HG02763 (cell line): ENCODE data around the gene NECAP2.
"Not testable (repeated sequence)": the region's sequence is repeated elsewhere in the genome, so short reads cannot be mapped to it uniquely, and the experiment has no call there.

Source experiments
- ATAC-seq: cut with Tn5 transposase; IDR thresholded peaks from one replicate; pipeline ENCODE4 v1.9.1; 2021; ENCODE audit warnings: mild to moderate bottlenecking, moderate library complexity; ENCODE audit not compliant: unreplicated experiment

The NECAP2 gene

DNA sequence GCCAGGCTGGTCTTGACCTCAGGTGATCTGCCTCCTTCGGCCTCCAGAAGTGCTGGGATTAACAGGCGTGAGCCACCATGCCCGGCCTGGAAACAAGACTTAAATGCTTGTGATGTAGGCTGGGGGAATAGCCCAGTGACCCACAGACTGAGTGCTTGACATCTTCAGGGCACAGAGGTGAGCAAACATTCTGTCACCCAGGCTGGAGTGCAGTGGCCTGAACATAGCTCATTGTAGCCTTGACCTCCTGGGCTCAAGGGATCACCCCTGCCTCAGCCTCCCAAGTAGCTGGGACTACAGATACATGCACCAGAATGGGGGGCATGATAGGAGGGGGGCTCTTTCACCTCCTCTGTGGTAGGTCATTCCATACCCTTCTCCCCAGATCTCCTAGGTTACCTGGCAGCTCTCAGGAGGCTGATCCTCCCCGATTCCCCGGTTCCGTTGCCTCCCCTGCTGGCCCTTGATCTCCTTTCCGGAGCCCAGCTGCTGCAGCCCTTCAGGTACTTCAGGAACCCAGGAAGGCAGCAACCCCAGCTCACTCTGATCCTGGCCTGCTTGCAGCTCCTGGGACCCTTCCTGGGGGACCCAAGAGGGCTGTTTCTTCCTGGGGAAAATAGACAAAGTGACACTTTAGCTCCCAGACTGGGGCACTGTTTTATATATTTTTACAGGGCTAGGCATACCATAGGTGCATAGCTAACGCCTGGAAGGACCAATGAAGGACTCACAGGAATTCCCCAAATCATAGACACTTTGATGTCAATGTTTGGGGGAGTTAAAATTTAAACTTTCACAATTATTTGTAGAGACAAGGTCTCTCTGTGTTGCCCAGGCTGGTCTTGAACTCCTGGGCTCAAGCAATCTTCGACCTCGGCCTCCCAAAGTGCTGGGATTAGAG, 15.1 kb upstream of the NECAP2 start:
- ATAC-seq: no peak

GRCh38 chr1:16430606-16431005, 9.9 kb upstream of the NECAP2 start:
- no peak for ATAC-seq

- no peak for ATAC-seq
Measured at GRCh38 chr1:16433030-16433429, 7.5 kb upstream of the NECAP2 start.

GRCh38 chr1:16434007-16434406, 6.5 kb upstream of the NECAP2 start:
- ATAC-seq: no peak

- ATAC-seq: no peak
Measured at GRCh38 chr1:16434501-16434900, 6.0 kb upstream of the NECAP2 start.

DNA sequence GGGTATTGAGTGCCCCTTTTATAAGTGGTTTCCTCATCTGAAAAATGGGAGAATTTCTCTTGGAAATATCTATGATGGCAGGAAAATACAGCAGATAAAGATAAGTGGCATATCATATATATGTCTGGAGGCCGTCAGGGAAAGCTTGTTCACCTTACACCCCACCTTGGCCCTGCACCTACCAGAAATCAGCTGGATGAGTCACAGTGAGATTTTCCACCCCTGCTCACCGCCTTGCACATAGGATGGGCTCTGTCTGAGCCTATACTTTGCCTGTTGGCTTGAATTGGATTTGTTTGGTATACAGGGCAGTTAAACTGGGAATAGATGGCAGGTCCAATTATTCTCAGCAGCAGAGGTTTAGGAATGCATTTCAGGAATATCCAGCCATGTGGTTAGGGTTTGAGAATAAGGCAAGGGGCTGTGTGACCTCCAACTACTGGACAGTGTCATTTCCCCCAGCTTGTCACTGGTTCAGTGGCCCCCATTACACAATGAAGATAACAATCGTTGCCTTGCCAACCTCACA, 3.5 kb upstream of the NECAP2 start, which contains the start of gene SPATA21:
TSS of gene SPATA21 (minus strand) at position 479 of the 529 bp plus-strand sequence. CDS start 6,053 bp downstream, outside the sequence.
- no peak for ATAC-seq

- ATAC-seq: no peak
Measured at GRCh38 chr1:16438516-16438915, 2.0 kb upstream of the NECAP2 start.

GRCh38 chr1:16438924-16439323, 1.6 kb upstream of the NECAP2 start:
- no peak for ATAC-seq

- peak; percentile 7 for ATAC-seq
Measured at GRCh38 chr1:16440131-16440469, 424 bp upstream of the NECAP2 start.

GRCh38 chr1:16441282-16441665, 750 bp downstream of the NECAP2 start:
- no peak for ATAC-seq

DNA sequence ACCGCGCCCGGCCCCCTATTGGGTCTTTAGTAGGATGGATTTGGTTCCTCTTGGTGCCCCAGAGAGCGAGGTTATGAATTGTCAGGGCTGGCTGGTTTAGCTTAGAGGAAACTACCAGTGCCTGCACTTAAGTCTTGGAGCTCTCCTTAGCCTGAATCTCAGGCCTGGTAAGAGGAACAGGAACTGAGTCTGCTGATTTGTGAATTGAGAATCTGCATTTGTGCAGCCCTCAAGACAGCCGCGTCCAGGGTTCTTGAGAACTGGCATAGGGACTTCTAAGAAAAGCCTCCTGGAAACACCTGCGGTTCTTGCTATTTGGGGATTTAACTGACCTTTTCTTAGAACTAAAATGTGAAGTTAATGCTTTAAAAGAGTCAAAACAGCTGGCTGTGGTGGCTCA, 1.7 kb downstream of the NECAP2 start:
- ATAC-seq: no peak

DNA sequence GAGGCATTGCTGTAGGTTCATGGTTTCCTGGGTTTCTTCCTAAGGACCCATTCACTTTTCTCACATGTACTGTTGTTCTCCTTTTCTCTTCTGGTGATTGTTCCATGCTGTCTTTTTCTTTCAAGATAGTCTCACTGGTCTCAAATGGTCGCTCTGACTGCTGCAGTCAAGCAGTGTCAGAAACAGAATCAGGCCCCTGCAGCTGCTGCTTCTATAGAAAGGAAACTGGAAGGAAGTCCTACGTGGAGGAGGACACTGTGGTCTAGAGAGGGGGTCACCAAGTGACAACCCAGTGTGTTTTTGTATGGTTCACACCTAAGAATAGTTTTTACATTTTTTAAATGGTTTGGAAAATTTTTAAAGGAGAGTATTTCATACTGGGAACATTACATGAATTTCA, 2.4 kb downstream of the NECAP2 start:
- ATAC-seq: no peak

DNA sequence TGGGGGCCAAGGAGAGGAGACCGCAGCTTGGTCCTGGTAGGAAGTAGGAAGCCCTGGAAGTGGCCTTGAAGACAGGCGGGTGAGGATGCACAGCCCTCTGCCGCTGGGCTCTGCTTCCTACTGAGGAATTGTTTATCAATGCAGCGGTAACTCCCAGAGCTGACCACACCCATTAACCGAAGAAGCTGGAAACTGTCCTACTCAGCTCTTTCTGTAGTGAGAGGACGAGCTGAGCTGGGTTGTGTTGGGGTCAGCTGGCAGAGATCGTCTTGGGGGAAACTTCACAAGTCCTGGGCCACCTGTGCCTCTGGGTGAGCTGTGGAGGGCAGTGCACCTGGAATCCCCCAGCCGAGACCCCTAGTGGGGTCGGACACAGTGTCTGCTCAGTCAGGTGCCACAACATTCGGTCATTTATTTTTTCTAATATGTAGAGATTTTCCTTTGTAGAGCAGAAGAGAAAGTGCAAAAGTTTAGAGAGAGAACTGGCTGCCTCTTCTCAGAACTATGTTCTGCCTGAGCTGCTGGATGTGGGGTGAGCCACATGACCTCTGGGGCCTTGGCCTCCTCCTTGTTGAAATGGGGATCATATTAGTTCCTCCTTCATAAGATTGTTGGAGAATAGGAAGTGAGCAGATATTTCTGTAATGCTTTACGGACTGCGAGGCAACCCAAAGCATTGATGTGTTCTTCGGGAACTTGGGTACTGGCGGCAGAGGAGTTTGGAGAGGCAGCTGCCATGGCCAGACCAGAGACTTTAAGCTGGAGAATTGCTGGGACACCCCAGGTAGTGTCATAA, 3.6 kb downstream of the NECAP2 start:
- ATAC-seq: no peak

DNA sequence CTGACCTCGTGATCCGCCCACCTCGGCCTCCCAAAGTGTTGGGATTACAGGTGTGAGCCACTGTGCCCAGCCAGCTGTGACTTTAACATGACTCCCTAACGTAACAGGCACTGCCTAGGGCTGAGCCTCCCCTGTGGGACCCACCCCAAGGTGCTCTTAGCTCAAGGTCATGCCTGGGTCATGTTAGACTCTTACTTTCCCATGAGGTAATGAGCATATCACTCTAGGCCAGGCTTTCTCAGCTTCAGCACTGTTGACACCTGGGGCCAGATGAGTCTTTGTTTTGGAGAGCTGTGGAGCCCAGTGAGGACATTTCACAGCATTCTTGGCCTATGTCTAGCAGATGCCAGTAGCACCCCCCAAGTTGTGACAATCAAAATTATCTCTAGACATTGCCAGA, 4.5 kb downstream of the NECAP2 start:
- ATAC-seq: no peak

DNA sequence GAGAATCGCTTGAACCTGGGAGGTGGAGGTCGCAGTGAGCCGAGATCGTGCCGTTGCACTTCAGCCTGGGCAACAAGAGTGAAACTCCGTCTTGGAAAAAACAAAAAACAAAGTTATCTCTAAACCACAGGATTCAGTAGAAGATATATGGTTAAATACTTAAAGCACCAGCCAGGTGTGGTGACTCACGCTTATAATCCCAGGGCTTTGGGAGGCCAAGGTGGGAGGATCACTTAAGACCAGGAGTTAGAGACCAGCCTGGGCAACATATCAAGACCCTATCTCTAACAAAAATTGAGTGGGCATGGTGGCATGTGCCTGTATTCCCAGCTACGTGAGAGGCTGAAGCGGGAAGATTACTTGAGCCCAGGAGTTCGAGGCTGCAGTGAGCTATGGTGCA, 5.6 kb downstream of the NECAP2 start:
- no peak for ATAC-seq

- ATAC-seq: no peak
Measured at GRCh38 chr1:16447641-16448040, 7.1 kb downstream of the NECAP2 start.

DNA sequence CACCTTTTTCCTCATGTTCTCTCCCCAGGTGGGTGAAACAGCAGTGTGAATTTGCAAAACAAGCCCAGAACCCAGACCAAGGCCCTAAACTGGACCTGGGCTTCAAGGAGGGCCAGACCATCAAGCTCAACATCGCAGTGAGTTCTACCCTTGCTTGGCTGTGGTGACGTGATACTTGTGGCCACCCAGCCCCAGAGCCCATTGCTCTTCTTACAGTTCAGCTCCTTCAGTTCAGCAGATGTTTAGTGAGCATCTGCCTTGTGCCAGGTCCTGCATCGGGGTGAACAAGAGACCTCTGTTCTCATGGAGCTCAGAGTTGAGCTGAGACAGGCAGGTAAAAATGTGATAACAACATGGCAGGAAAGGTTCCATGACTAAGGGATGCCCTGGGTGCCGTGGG, 8.5 kb downstream of the NECAP2 start:
- no peak for ATAC-seq

GRCh38 chr1:16449666-16450065, 9.1 kb downstream of the NECAP2 start:
- ATAC-seq: no peak

DNA sequence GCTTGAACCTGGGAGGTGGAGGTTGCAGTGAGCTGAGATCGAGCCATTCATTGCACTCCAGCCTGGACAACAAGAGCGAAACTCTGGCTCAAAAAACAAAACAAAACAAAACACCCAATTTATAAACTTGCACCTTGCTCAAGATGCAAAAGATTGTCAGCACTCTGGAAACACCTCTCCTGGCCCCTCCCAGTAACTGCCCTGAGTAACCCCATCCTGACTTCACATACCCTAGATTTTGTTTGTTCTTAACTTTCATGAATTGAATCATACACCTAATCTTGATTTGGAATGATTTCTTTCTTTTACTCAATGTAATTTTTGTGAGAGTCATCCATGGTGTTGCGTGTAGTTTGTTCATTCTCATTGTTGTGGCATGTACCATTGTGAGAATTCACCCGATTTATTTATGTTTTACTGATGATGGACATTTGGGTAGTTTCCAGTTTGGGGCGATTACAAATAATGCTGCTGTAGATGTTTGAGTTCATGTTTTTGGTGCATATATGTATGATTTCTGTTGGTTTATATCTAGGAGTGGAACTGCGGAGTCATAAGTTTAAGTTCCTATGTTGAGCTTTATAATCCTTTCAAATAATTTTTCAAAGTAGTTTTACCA, 10.4 kb downstream of the NECAP2 start:
- no peak for ATAC-seq

DNA sequence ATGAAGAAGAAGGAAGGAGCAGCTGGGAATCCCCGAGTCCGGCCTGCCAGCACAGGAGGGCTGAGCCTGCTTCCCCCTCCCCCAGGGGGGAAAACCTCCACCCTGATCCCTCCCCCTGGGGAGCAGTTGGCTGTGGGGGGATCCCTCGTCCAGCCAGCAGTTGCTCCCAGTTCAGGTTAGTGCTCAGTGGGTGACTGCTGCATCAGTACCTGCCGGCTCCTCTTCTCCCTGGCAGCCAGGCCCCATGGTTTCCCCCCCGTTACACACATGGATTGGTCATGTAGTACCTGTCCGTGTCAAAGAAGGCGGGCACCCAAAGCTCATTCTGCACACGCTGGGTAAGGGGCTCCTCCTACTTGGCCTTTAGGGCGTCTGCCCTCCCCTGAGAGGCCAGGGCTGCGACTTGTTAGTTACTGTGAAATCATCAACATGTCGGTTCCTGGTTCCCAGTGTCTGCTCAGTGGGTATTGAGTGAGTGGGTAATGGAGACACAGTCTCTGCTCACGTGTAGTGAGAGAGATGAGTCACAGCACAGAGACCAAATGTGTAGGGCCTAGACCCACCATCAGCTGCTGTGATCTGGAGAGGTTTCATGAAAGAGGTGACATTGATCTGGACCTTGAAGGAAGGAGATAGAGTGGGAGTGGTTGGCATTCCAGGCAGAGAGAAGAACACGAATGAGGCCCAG, 11.5 kb downstream of the NECAP2 start:
- no peak for ATAC-seq

DNA sequence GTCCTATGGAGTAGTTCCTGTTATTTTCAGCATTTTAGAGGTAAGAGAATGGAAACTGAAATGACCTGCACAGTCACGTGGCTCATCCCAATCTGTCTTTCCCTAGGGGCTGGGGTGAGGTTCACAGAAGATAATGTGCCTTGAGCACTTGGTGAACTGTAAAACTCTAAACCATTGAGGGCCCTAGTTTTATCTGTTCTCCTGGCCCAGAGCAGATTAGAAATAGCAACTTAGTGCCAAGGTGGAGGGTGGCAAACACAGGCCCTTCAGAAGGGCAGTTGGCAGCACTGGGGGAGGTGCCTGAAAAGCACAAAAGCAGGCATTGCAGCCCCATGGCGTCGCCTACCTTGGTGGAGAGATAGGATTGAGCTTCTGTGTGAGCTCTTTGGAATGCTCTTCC, 14.4 kb downstream of the NECAP2 start:
- not testable (repeated sequence) for ATAC-seq
